ENCODE measurements around the gene SH2D6.
"Not testable (repeated sequence)": the region's sequence is repeated elsewhere in the genome, so short reads cannot be mapped to it uniquely, and the experiment has no call there.

SH2D6 gene

DNA sequence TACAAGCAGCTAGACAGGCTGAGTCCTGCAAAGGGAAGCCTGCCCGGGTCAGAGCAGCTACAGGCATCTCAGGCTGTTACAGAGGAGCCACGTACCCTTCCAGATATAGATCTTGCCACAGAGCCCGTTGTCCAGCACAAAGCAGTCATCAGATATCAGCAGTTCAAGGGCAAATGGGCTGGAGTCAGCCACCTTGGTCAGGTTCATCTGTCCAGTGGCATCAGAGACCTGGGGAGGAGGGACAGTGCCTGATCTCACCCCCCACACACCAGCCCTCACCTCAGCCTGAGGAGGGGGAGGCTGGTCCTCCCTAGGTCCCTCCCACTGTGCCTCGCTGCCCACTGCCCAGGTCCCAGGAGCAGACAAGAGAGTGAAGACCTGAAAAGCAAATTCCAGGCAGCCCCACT is 20.6 kb upstream of the SH2D6 start:
- no peak for DNase-seq

- no peak for DNase-seq
Observed at GRCh38 chr2:85398426-85399182, 19.9 kb upstream of the SH2D6 start.

GRCh38 chr2:85399183-85399455 is 19.4 kb upstream of the SH2D6 start:
- DNase-seq: no peak

GRCh38 chr2:85400023-85400422 is 18.5 kb upstream of the SH2D6 start:
- no peak for DNase-seq

DNA sequence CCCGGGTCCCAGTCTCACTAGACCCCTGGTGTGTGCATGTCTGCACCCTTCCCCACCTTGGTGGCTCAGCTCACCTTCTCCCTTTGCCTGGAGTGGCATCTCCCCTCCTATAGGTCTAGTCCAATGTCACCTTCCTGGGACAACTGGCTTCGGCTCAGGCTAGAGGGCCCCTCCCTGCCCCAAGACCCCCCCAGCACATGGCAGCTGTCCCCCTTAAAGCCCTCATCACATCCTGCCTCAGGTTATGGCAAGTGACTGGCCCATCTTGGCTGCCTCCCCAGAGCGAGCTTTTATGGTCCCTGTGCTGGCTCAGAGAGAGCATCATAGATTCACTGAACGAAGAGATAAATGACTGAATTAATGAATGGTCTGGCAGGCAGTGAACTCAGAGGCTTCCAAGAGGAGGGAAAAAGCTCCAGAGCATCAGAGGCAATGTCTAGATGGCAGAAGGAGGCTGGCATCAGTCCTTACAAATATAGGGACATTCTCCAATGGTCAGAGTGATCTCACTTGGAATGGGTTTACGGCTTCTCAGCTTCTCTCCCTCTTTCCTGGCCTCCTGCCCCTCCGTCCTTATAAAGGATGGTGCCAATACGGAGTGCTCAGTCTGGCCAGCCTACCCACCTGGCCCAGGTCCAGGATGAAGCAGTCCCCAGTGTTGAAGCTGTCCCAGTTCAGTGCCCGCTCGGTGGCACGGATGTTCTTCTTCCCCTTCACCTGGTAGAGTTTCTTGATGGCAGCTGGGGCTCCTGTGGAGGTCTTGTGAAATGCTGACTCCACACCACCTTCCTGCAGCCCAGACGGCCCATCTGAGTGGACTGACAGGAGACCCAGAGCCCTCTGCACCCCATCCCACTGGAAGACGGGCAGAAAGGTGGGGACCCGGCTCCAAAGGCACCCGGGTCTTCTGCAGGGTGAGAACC is 17.7 kb upstream of the SH2D6 start:
- DNase-seq: peak in 5 of 58 donors; percentile 12 to 34 (median 18)

DNA sequence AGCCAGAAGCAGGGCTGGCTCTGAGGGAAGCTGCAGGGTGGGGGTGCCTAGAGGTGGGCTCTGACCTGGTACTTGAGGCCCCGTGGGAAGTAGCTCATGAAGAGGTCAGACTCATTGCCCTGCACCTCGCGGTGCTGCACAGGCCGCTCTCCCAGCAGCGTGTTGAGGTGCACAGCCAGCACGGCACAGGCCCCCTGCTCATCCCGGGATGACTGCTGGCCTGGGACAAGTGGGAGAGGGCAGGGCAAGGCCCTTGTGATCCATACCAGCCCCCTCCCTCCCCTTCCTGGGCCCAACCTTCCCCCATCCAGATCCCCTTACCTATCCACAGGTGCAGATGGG is 17.1 kb upstream of the SH2D6 start:
- no peak for DNase-seq

DNA sequence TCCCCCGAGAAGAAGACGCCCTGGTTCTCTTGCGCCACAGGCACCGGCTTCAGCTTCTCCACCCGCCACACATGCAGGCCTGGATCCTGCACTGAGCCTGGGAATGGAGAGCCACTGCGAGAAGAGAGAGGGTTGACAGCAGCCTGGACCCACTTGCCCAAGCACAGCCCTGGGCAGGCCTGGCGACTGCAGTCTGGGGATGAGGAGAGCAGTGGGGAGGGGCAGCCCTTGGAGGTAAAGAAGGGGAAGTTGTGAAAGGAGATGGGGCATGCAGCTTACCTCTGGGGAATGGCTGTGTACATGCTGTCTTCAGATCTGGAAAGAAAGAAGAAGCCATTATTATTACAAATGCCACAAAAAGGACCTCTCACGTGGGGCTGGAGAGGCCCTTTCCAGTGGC is 16.7 kb upstream of the SH2D6 start:
- DNase-seq: no peak

DNA sequence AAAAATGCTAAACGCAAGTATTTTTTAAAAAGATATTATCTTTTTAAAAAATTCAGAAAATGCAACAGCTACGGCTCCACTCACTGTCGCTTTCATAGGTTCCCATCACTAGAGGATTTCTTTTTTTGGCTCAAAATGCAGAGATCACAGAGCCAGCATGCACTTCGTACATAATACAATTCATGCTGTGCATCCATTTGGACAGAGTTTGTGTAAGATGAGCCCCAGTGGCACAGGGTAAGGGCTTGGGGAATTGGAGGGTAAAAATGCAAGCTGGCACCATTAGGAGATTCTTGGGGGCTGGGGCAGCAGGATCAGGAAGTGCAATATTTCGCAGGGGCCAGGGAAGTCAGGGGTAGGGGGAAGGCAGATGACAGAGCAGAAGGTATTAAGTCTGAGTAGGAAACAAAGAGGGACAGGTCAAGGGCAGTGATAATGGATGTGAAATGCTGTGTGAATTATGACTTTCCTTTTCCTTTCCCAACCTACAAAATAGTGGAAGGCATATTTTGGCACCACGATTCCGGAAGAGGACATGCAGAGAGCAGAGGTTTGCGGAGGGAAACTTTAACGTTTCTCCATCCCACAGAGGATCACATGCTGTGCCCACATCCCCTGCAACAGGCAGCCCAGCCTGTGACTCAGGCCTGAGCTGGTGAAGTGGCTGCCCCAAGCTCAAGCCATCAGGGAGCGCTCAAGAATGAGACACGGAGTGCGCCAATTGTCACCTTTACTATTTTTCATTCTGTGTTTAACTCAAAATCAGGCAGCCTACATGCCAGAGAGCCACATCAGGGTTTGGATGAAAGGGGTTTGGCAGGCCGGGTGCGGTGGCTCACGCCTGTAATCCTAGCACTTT is 13.1 kb upstream of the SH2D6 start:
- DNase-seq: peak in 10 of 58 donors; percentile 13 to 46 (median 21)

GRCh38 chr2:85409845-85410583 is 8.5 kb upstream of the SH2D6 start, which contains the start of gene CAPG:
TSS of gene CAPG (minus strand) at chr2:85410366. CDS start at chr2:85402145, 8,221 bp downstream.
- peak in 4 of 58 donors; percentile 20 to 42 (median 22) for DNase-seq

DNA sequence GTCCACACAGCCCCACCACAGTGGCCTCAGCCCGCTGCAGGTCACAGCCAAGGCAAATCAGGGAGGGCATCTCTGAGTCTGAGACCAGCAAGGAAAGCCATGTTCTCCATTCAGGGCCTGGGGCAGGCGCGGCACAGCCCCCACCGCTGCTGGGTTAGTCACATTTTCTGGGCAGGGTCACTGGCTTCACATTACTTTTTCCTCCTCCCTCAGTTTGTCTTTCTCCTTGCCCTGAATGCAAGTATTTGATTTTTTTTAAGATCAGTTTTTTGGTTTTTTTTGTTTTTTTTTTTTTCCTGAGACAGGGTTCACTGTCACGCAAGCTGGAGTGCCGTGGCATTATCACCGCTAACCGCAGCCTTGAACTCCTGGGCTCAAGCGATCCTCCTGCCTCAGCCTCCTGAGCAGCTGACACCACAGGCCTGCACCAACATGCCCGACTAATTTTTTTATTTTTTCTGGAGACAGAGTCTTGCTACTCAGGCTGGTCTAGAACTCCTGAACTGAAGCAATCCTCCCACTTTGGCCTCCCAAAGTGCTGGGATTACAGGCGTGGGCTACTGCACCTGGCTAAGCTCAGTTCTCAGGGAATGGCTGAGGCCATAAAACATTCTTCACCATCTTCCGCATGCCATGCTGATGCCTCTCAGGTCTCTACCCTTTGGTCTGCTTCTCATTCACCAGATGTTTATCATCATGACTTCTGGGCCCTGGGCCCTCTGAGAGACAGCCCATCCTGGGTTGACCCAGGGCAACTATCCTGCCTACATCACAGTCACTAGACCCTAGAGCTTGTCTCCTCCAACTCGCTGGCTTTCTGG is 7.7 kb upstream of the SH2D6 start:
- DNase-seq: no peak

DNA sequence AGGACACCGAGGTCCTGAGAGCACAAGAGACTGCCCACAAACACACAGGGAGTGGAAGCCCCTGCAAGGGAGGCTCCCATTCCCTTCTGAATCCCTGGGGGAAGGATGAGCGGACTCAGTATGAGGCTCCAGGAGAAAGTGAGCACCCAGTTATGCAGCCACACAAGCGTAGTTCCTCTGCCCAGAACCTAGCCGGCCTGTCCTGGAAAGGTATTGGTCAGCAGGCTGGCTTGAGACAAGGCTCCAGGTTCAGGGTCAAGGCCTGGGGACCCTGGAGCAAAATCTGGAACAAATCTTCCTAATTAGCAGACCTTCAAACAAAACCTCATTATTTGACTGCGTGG is 7.1 kb upstream of the SH2D6 start:
- DNase-seq: no peak

DNA sequence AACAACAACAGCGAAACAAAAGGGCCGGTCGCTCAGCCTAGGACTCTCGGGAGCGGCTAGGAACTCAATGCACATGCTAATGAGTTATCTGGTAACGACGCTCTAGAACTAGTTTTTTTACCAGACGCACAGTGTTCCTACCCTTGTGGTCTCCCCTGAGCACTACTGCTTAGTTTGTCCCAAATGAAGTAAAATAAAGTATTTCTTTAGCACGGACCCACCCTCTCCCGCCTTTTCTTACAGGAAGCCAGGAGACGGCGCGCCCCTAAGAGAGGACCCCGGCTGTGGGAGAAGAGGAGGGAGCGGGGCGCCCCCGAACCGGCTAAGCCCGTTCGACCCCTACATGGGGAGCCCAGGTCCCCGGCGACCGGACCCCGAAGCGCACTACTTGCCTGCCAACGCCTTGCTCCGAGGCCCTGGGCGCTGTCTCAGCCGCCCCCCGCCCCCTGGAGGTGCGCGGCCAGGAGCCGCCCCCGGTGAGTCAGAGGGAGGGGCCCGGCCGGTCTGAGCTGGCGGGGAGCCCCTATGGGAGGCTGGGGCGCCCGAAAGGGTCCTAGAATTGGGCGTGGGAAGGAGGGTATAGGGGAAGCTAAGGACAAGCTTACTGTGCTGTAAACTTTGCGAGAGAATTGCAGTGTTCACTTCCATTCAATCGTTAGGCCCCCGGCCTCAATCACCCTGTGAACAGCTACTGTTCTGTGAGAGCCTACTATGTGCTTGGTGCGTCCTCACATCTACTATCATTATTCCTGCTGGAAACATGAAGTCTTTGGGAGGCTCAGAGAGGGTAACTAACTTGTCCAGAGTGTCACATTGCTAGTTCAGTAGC is 4.7 kb upstream of the SH2D6 start:
- peak in 2 of 58 donors; percentile 26 to 51 for DNase-seq

DNA sequence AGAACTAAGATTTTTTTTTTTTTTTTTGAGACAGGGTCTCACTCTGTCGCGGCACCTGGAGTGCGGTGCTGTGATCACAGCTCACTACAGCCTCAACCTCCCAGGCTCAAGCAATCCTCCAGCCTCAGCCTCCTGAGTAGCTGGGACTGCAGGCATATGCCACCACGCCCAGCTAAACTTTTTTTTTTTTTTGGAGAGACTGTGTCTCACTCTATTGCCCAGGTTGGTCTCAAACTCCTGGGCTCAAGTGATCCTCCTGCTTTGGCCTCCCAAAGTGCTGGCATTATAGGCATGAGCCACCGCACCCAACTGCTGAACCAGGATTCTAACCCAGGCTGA is 4.1 kb upstream of the SH2D6 start:
- DNase-seq: not testable (repeated sequence)

DNA sequence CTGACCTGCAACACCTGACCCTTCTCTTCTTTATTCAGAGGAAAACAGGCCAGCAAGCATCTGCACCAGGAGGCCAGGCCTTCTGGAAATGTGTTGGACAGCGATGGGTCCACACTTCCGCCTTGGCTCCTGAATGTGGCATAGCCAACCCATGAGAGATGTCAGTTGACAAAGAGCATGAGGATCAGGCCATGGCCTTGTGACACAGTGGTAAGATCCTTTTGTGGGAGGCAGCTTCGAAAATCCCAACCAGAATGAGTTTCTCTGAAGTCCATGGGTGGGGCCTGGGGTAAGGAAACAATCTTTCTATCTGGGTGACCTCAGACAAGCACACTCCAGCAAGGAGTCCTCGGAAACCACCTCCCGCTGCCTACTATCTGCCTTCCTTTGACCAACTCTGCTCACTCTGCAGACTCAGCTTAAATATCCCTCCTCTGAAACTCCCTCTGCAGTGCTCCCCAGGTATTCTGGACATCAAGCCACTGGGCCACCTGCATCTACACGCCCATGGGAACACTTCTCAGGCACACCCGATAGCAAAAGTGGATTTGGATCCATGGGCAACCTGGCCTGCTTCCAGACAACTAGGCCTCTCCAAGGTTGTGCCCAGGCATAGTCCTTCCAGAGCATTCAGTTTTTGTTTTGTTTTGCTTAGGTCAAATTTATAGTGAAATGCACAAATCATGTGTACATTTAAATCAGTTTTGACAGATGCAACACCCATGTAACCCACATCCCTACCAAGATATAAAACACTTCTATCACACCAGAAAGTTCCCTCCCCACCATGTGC is 3.6 kb upstream of the SH2D6 start:
- DNase-seq: no peak

DNA sequence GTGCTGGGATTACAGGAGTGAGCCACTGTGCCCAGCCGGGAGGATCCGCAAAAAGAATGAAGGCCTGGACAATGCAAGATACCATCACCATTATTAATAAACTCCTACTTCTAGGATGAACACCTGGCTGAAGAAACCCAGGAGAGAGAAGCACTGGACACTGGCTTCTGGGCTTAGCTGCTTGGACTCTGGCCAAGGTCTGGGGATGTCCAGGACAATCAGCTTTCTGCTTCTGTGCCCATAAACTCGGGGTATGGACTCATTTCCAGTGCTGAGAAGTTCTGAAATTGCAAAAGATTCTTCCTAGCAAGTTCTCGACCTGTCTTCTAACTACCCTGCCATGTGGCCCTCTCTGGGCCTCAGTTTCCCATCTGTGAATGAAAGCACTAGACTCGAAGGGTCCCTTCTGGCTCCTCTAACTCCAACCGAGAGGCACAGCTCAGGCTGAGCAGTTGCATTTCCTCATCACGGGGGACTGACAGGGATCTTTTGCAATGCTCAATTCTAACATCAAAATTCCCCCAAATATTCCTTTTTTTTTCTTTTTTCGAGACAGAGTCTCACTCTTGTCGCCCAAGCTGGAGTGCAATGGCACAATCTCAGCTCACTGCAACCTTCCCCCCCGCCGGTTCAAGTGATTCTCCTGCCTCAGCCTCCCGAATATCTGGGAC is 2.4 kb upstream of the SH2D6 start:
- DNase-seq: no peak

DNA sequence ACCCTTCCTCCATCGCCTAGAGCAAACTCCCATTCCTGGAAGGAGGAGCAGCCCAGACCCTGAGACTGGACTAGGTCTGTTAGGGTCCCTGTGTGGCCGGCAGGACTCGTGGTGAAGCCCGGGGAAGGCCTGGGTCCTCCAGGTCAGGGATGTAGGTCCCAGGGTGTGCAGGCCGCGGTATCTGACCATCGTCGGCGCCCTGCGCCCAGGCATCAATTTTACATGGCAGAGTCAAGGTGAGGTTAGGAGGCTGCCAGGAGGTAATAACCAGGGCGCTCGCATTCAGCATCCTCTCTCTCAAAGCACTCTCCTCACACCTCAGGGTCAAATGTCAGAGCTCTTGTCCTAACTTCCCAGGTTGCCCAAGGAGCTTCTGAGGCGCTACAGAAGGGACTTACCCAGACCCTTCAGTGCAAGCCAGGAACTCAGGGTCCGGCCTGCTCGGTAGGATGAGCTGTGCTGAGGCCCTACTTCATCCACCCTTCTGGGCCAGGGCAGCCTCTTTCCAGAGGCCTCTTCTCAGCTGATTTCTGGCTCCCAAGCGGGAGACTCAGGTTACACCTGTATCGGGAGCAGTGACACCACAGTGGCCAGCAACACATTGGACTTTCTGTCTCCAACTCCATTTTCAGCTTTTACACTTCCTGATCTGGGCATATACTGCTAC is 628 bp downstream of the SH2D6 start:
- peak in 3 of 58 donors; percentile 49 to 70 (median 68) for DNase-seq

GRCh38 chr2:85420536-85421259 is 2.2 kb downstream of the SH2D6 start:
- peak; percentile 24 to 96 (median 84) for DNase-seq
